Measurements from ENCODE around the gene RPS27. TPM values are rescaled to one million over a fixed set of nuclear protein-coding genes. Genes with fewer than 3 reads are reported as not detected.
"Not testable (repeated sequence)": the region's sequence is repeated elsewhere in the genome, so short reads cannot be mapped to it uniquely, and the experiment has no call there.

RPS27 gene
- total and polyA plus RNA-seq, 2 donors (not counting 1 experiment from before 2014, with no cell fraction given), result 4,812 to 15,978 TPM

DNA sequence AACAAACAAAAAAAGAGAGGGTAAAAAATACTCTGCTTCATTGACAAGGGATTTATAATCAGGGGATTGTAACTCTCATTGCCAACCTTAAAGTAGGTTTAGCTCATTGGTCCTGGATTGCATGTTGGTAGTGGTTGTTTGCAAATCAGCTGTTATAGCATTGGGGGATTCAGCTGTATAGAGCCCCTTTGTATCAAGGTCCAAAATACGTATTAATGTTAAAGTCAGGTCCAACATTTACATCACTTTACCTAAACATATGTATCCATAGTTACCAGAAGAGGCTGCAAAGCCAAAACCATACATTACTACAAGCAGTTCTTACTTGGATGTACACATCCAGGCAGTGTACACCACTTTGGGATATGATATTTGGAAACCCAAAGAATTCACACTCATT is 29.4 kb downstream of the RPS27 start:
- H3K9me3 Mint-ChIP-seq (ENCODE audit: insufficient read depth), result no peaks in the 10 kb centered on the region
- no peak overlapping the region for H3K4me2 ChIP-seq (replicated peaks; ENCODE audit: low read depth, low read length, poor library complexity, severe bottlenecking)
- no peaks in the 10 kb centered on the region for H3K4me1 Mint-ChIP-seq
- no peak overlapping the region for H3K27ac Mint-ChIP-seq
- no peaks in the 10 kb centered on the region for H3K36me3 ChIP-seq (replicated peaks in 1 of 2; ENCODE audit: control extremely low read depth in 1 of 2, control insufficient read depth in 1 of 2, extremely low read depth in 1 of 2, insufficient read depth in 2 of 2, low read length in 1 of 2)
- no peak overlapping the region for H3K9ac ChIP-seq (ENCODE audit: low read length)
- WGBS (ENCODE audit: insufficient coverage), result no CpG with 5 or more reads among the region's 1 CpG
- H3K4me3 ChIP-seq (ENCODE audit: control extremely low read depth in 1 of 5, extremely low read depth in 1 of 5, insufficient read depth in 1 of 5, low read depth in 2 of 5, low read length in 4 of 5), result no peak overlapping the region
- POLR2A ChIA-PET, result no interaction called here
- H3K27ac ChIP-seq (ENCODE audit: low read length in 2 of 2), result no peak overlapping the region
- ATAC-seq (ENCODE audit: low read depth) (no peak), DNase-seq (no peak)
- CTCF ChIA-PET, result no interaction called here
- TF ChIP-seq EZH2 (IDR thresholded peaks at IDR 0.05; ENCODE audit: borderline replicate concordance, insufficient read depth, low read depth, low read length, poor library complexity, severe bottlenecking), result no peak
- TF ChIP-seq, protein P1, sequence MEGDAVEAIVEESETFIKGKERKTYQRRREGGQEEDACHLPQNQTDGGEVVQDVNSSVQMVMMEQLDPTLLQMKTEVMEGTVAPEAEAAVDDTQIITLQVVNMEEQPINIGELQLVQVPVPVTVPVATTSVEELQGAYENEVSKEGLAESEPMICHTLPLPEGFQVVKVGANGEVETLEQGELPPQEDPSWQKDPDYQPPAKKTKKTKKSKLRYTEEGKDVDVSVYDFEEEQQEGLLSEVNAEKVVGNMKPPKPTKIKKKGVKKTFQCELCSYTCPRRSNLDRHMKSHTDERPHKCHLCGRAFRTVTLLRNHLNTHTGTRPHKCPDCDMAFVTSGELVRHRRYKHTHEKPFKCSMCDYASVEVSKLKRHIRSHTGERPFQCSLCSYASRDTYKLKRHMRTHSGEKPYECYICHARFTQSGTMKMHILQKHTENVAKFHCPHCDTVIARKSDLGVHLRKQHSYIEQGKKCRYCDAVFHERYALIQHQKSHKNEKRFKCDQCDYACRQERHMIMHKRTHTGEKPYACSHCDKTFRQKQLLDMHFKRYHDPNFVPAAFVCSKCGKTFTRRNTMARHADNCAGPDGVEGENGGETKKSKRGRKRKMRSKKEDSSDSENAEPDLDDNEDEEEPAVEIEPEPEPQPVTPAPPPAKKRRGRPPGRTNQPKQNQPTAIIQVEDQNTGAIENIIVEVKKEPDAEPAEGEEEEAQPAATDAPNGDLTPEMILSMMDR (IDR thresholded peaks at IDR 0.05), result no peak
- H3K27me3 Mint-ChIP-seq, result no peaks in the 10 kb centered on the region
- intact Hi-C loops (cut with micrococcal nuclease), result no loop called here
- no peak overlapping the region for H3K4me3 Mint-ChIP-seq
- no peaks in the 10 kb centered on the region for H3K79me2 ChIP-seq (ENCODE audit: control insufficient read depth, insufficient read depth, low read length)
- no peaks in the 10 kb centered on the region for H3K27me3 ChIP-seq (replicated peaks in 1 of 4; ENCODE audit: control extremely low read depth in 1 of 4, control insufficient read depth in 3 of 4, insufficient read depth in 4 of 4, low read length in 3 of 4)
- H3K9me3 ChIP-seq (ENCODE audit: control extremely low read depth in 1 of 3, control insufficient read depth in 2 of 3, insufficient read depth in 1 of 3, low read length in 2 of 3), result no peaks in the 10 kb centered on the region
- no peaks in the 10 kb centered on the region for H3K4me1 ChIP-seq (ENCODE audit: control insufficient read depth in 2 of 2, insufficient read depth in 2 of 2, low read length in 2 of 2)
- no peaks in the 10 kb centered on the region for H4K20me1 ChIP-seq (ENCODE audit: control insufficient read depth, insufficient read depth, low read length, poor library complexity, severe bottlenecking)
- H2AFZ ChIP-seq (ENCODE audit: insufficient read depth, low read depth, low read length, poor library complexity, severe bottlenecking), result no peak overlapping the region

DNA sequence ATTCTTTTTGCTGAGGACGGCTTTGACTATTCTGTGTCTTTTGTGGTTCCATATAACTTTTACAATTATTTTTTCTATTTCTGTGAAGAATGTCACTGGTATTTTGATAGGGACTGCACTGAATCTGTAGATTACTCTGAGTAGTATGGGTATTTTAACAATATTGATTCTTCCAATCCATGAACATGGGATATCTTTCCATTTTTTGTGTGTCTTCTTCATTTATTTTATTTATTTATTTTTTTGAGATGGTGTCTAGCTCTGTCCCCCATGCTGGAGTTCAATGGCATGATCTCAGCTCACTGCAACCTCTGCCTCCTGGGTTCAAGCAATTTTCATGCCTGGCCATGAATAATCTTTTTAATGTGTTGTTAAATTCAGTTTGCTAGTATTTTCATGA is 43.1 kb downstream of the RPS27 start:
- H2AFZ ChIP-seq (ENCODE audit: insufficient read depth, low read depth, low read length, poor library complexity, severe bottlenecking); H3K9ac ChIP-seq (ENCODE audit: low read length); H3K4me1 Mint-ChIP-seq; DNase-seq; H3K9me3 ChIP-seq (ENCODE audit: control extremely low read depth in 1 of 3, control insufficient read depth in 2 of 3, insufficient read depth in 1 of 3, low read length in 2 of 3); H3K27ac Mint-ChIP-seq; H3K79me2 ChIP-seq (ENCODE audit: control insufficient read depth, insufficient read depth, low read length); ATAC-seq (ENCODE audit: low read depth); CTCF ChIA-PET; intact Hi-C loops (cut with micrococcal nuclease); H3K4me3 Mint-ChIP-seq; H3K4me3 ChIP-seq (ENCODE audit: control extremely low read depth in 1 of 5, extremely low read depth in 1 of 5, insufficient read depth in 1 of 5, low read depth in 2 of 5, low read length in 4 of 5); H3K27ac ChIP-seq (ENCODE audit: low read length in 2 of 2); H3K27me3 Mint-ChIP-seq; H3K9me3 Mint-ChIP-seq (ENCODE audit: insufficient read depth); H3K36me3 ChIP-seq (replicated peaks in 1 of 2; ENCODE audit: control extremely low read depth in 1 of 2, control insufficient read depth in 1 of 2, extremely low read depth in 1 of 2, insufficient read depth in 2 of 2, low read length in 1 of 2); POLR2A ChIA-PET; H3K4me2 ChIP-seq (replicated peaks; ENCODE audit: low read depth, low read length, poor library complexity, severe bottlenecking); H4K20me1 ChIP-seq (ENCODE audit: control insufficient read depth, insufficient read depth, low read length, poor library complexity, severe bottlenecking); H3K4me1 ChIP-seq (ENCODE audit: control insufficient read depth in 2 of 2, insufficient read depth in 2 of 2, low read length in 2 of 2); H3K27me3 ChIP-seq (replicated peaks in 1 of 4; ENCODE audit: control extremely low read depth in 1 of 4, control insufficient read depth in 3 of 4, insufficient read depth in 4 of 4, low read length in 3 of 4): not testable (repeated sequence)
- no CpG with 5 or more reads among the region's 1 CpG for WGBS (ENCODE audit: insufficient coverage)

Small RNA genes within 50 kb of the gene (small RNA-seq; reads per million reads assigned to genes)
- gene MIR6737 (ENCODE audit: insufficient read length, low read depth, low replicate concordance), result not detected
- not detected for gene RNU6-179P (ENCODE audit: insufficient read length, low read depth, low replicate concordance)

Other genes starting within 250 kb of the RPS27 start
- 15.6 and 16.2 TPM in 2 replicates for gene SLC27A3, start 215.4 kb upstream of the RPS27 start, total RNA-seq
- gene SLC27A3, start 215.4 kb upstream of the RPS27 start, polyA plus RNA-seq, result 8.9 and 19.4 TPM in 2 replicates
- gene GATAD2B, start 67.8 kb upstream of the RPS27 start, total RNA-seq, result 99.6 and 105 TPM in 2 replicates
- gene GATAD2B, start 67.8 kb upstream of the RPS27 start, polyA plus RNA-seq, result 15.0 and 16.7 TPM in 2 replicates
- gene DENND4B, start 44.0 kb upstream of the RPS27 start, total RNA-seq, result 272 and 275 TPM in 2 replicates
- gene DENND4B, start 44.0 kb upstream of the RPS27 start, polyA plus RNA-seq, result 389 and 440 TPM in 2 replicates
- gene CRTC2, start 32.1 kb upstream of the RPS27 start, total RNA-seq, result 153 and 157 TPM in 2 replicates
- gene CRTC2, start 32.1 kb upstream of the RPS27 start, polyA plus RNA-seq, result 94.6 and 120 TPM in 2 replicates
- 28.1 and 29.8 TPM in 2 replicates for gene SLC39A1, start 27.2 kb upstream of the RPS27 start, total RNA-seq
- 19.2 and 19.3 TPM in 2 replicates for gene SLC39A1, start 27.2 kb upstream of the RPS27 start, polyA plus RNA-seq
- gene CREB3L4, start 22.9 kb upstream of the RPS27 start, total RNA-seq, result 19.9 and 21.8 TPM in 2 replicates
- 23.4 and 28.1 TPM in 2 replicates for gene CREB3L4, start 22.9 kb upstream of the RPS27 start, polyA plus RNA-seq
- gene JTB, start 13.1 kb upstream of the RPS27 start, total RNA-seq, result 99.1 and 106 TPM in 2 replicates
- 144 and 159 TPM in 2 replicates for gene JTB, start 13.1 kb upstream of the RPS27 start, polyA plus RNA-seq
- 9.7 and 10.5 TPM in 2 replicates for gene RAB13, start 4.4 kb upstream of the RPS27 start, total RNA-seq
- 0.09 and 0.50 TPM in 2 replicates for gene RAB13, start 4.4 kb upstream of the RPS27 start, polyA plus RNA-seq
- gene NUP210L, start 164.3 kb downstream of the RPS27 start, total RNA-seq, result 0.15 and 0.20 TPM in 2 replicates
- gene NUP210L, start 164.3 kb downstream of the RPS27 start, polyA plus RNA-seq, result 0.04 TPM in 1 of 2 replicates, not detected in the other
- gene TPM3, start 201.3 kb downstream of the RPS27 start, total RNA-seq, result 300 TPM in 2 replicates
- gene TPM3, start 201.3 kb downstream of the RPS27 start, polyA plus RNA-seq, result 186 and 301 TPM in 2 replicates
- gene CFAP141, start 215.6 kb downstream of the RPS27 start, total RNA-seq, result not detected in 2 replicates
- gene CFAP141, start 215.6 kb downstream of the RPS27 start, polyA plus RNA-seq, result not detected in 2 replicates
- gene UBAP2L, start 230.2 kb downstream of the RPS27 start, total RNA-seq, result 218 and 219 TPM in 2 replicates
- gene UBAP2L, start 230.2 kb downstream of the RPS27 start, polyA plus RNA-seq, result 147 and 251 TPM in 2 replicates